HEK293 (cell line): ENCODE results near the gene SHISA6.

ENCODE experiments used
- CTCF ChIA-PET: fragments of 350-600 bp; formaldehyde crosslinking; extraction: SDS; loops from one replicate; lab custom pipeline; 2021; ENCODE audit warnings: antibody characterized with exemption; lab: Yijun Ruan, JAX
- POLR2A ChIA-PET: fragments of 300-600 bp; formaldehyde crosslinking; extraction: SDS; loops from one replicate; lab custom pipeline; 2020; ENCODE audit warnings: antibody characterized with exemption, inconsistent platforms; lab: Yijun Ruan, JAX
- H3K27ac ChIP-seq: fragments of 200-500 bp; sonication (Bioruptor generic); 2 replicates; pipeline ENCODE4 v1.5.1; 2014; ENCODE audit warnings: low read depth, low read length, control low read depth, inconsistent platforms; ENCODE audit errors: extremely low read depth
- H3K36me3 ChIP-seq, 2 experiments: fragments of 200-500 bp in 1 of 2; sonication (Bioruptor generic) in 1 of 2; 1 replicate in 1 of 2; 2 replicates in 1 of 2; pipeline ENCODE4 v1.5.1; 2014 to 2017; ENCODE audit warnings: inconsistent platforms in 2 of 2, low read length in 2 of 2; ENCODE audit not compliant: control insufficient read depth in 2 of 2, insufficient read depth in 1 of 2
- H3K4me1 ChIP-seq: fragments of 200-500 bp; sonication (Bioruptor generic); 2 replicates; pipeline ENCODE4 v1.5.1; 2014; ENCODE audit warnings: mild to moderate bottlenecking, low read length, inconsistent platforms; ENCODE audit not compliant: control insufficient read depth, insufficient read depth
- H3K4me3 ChIP-seq: 2 replicates; pipeline ENCODE4 v1.5.1; 2011; ENCODE audit warnings: low read depth, mild to moderate bottlenecking, control low read depth, low read length, moderate library complexity
- H3K9me3 ChIP-seq: fragments of 200-500 bp; sonication (Bioruptor generic); 2 replicates; pipeline ENCODE4 v1.5.1; 2014; ENCODE audit warnings: low read depth, low read length, inconsistent platforms; ENCODE audit not compliant: control insufficient read depth, insufficient read depth
- ATF2 ChIP-seq: fragments of 450-650 bp; formaldehyde crosslinking; IDR thresholded peaks from 2 replicates; pipeline ENCODE4 v1.5.1; 2016; ENCODE audit warnings: missing biosample characterization, missing genetic modification characterization, low read depth
- HOXC10 ChIP-seq: sonication (generic); formaldehyde crosslinking; IDR thresholded peaks from 2 replicates; pipeline ENCODE4 v1.8.1; 2023; ENCODE audit warnings: mild to moderate bottlenecking, missing genetic modification reagents
- PATZ1 ChIP-seq: fragments of 450-650 bp; formaldehyde crosslinking; IDR thresholded peaks from 2 replicates; pipeline ENCODE4 v1.5.1; 2016; ENCODE audit warnings: missing biosample characterization, missing genetic modification characterization
- ZBTB21 ChIP-seq: fragments of 450-650 bp; formaldehyde crosslinking; IDR thresholded peaks from 2 replicates; pipeline ENCODE4 v1.5.1; 2017; ENCODE audit warnings: missing biosample characterization, missing genetic modification characterization
- ZNF148 ChIP-seq: fragments of 450-650 bp; formaldehyde crosslinking; IDR thresholded peaks from 2 replicates; pipeline ENCODE4 v1.5.0; 2017; ENCODE audit warnings: missing biosample characterization, missing genetic modification characterization, borderline replicate concordance
- ZNF175 ChIP-seq: fragments of 450-650 bp; formaldehyde crosslinking; IDR thresholded peaks from 2 replicates; pipeline ENCODE4 v1.5.1; 2016; ENCODE audit warnings: missing biosample characterization, missing genetic modification characterization
- ZNF214 ChIP-seq: fragments of 450-650 bp; formaldehyde crosslinking; IDR thresholded peaks from 2 replicates; pipeline ENCODE4 v1.5.1; 2017; ENCODE audit warnings: missing biosample characterization, mild to moderate bottlenecking, missing genetic modification characterization, borderline replicate concordance
- ZNF223 ChIP-seq: fragments of 450-650 bp; formaldehyde crosslinking; IDR thresholded peaks from 2 replicates; pipeline ENCODE4 v1.5.1; 2016; ENCODE audit warnings: missing biosample characterization, missing genetic modification characterization
- ZNF23 ChIP-seq: fragments of 450-650 bp; formaldehyde crosslinking; IDR thresholded peaks from 2 replicates; pipeline ENCODE4 v1.5.1; 2016; ENCODE audit warnings: missing biosample characterization, missing genetic modification characterization, borderline replicate concordance
- ZNF280D ChIP-seq: fragments of 450-650 bp; formaldehyde crosslinking; IDR thresholded peaks from 2 replicates; pipeline ENCODE4 v1.5.1; 2016; ENCODE audit warnings: missing biosample characterization, missing genetic modification characterization
- ZNF350 ChIP-seq: fragments of 450-650 bp; formaldehyde crosslinking; IDR thresholded peaks from 2 replicates; pipeline ENCODE4 v1.5.0; 2017; ENCODE audit warnings: missing biosample characterization, mild to moderate bottlenecking, missing genetic modification characterization
- ZNF354C ChIP-seq: fragments of 450-650 bp; formaldehyde crosslinking; IDR thresholded peaks from 2 replicates; pipeline ENCODE4 v1.5.1; 2016; ENCODE audit warnings: missing biosample characterization, missing genetic modification characterization, low read depth, borderline replicate concordance
- ZNF398 ChIP-seq: fragments of 450-650 bp; formaldehyde crosslinking; IDR thresholded peaks from 2 replicates; pipeline ENCODE4 v1.5.1; 2017; ENCODE audit warnings: missing biosample characterization, missing genetic modification characterization
- ZNF423 ChIP-seq: fragments of 450-650 bp; formaldehyde crosslinking; IDR thresholded peaks from 2 replicates; pipeline ENCODE4 v1.5.1; 2016; ENCODE audit warnings: missing biosample characterization, missing genetic modification characterization
- ZNF433 ChIP-seq: fragments of 450-650 bp; formaldehyde crosslinking; IDR thresholded peaks from 2 replicates; pipeline ENCODE4 v1.5.1; 2016; ENCODE audit warnings: missing biosample characterization, missing genetic modification characterization, low read depth
- ZNF626 ChIP-seq: fragments of 450-650 bp; sonication (Bioruptor Pico); formaldehyde crosslinking; IDR thresholded peaks from 2 replicates; pipeline ENCODE4 v1.5.1; 2018; ENCODE audit warnings: missing biosample characterization, missing genetic modification characterization, inconsistent platforms

Gene SHISA6

GRCh38 chr17:11245187-11245586 lies 4.2 kb downstream of the SHISA6 start (continued):
- TF ChIP-seq ZNF148 (no peak), ZNF175 (tag by site-specific recombination) (no peak), ZNF23 (tag by site-specific recombination) (no peak)
- TF ChIP-seq, all 188 proteins: peak for 0

- Histone ChIP-seq H3K4me1 (no peaks in the 10 kb centered on the region), H3K4me3 (no peak overlapping the region), H3K9me3 (no peaks in the 10 kb centered on the region), H3K27ac (no peak overlapping the region), H3K36me3 (no peaks in the 10 kb centered on the region)
- ChIA-PET CTCF (no interaction called here), POLR2A (no interaction called here)
- no peak for TF ChIP-seq ZNF354C
- TF ChIP-seq HOXC10 (CRISPR knock-in tag), result no peak
- TF ChIP-seq ZNF280D, result no peak
- TF ChIP-seq PATZ1, result no peak
- TF ChIP-seq ZBTB21, result no peak
- no peak for TF ChIP-seq ZNF350 (tag by site-specific recombination)
- no peak for TF ChIP-seq ATF2
- no peak for TF ChIP-seq ZNF214 (tag by site-specific recombination)
- no peak for TF ChIP-seq ZNF423 (tag by site-specific recombination)
- TF ChIP-seq ZNF433 (tag by site-specific recombination), result no peak
- no peak for TF ChIP-seq ZNF223
- TF ChIP-seq ZNF398, result no peak
- no peak for TF ChIP-seq ZNF626
Observed at GRCh38 chr17:11245791-11246190, 4.8 kb downstream of the SHISA6 start.
